CD4-positive, alpha-beta T cell treated with Interleukin-12 subunit alpha and Interleukin-12 subunit beta, for 1 hour (primary cell): ENCODE measurements around the gene WIPF3.

Experiments
- DNase-seq: peaks from one replicate; pipeline ENCODE4 v3.0.0-alpha.2; 2020

Gene WIPF3

GRCh38 chr7:29806208-29806994 is at the start of gene WIPF3:
TSS of gene WIPF3 (plus strand) at chr7:29806508. CDS start at chr7:29834725, 28,217 bp downstream.
- DNase-seq = no peak

GRCh38 chr7:29763266-29763665 is 43.0 kb upstream of the WIPF3 start:
- DNase-seq = no peak

GRCh38 chr7:29764227-29764626 is 42.1 kb upstream of the WIPF3 start:
- DNase-seq = no peak

GRCh38 chr7:29765490-29765889 is 40.8 kb upstream of the WIPF3 start:
- no peak for DNase-seq

- no peak for DNase-seq
Observed at GRCh38 chr7:29770371-29770770, 35.9 kb upstream of the WIPF3 start.

GRCh38 chr7:29771081-29771816 is 35.1 kb upstream of the WIPF3 start:
- DNase-seq = no peak

- DNase-seq = no peak
Observed at GRCh38 chr7:29779017-29779416, 27.3 kb upstream of the WIPF3 start.

- no peak for DNase-seq
Observed at GRCh38 chr7:29780346-29780745, 26.0 kb upstream of the WIPF3 start.

- no peak for DNase-seq
Observed at GRCh38 chr7:29783671-29784070, 22.6 kb upstream of the WIPF3 start.

GRCh38 chr7:29793507-29793906 is 12.8 kb upstream of the WIPF3 start:
- no peak for DNase-seq

GRCh38 chr7:29794959-29795629 is 11.2 kb upstream of the WIPF3 start:
- DNase-seq = no peak

GRCh38 chr7:29795696-29796580 is 10.4 kb upstream of the WIPF3 start:
- no peak for DNase-seq

- DNase-seq = no peak
Observed at GRCh38 chr7:29797112-29797944, 9.0 kb upstream of the WIPF3 start.

GRCh38 chr7:29798422-29798821 is 7.9 kb upstream of the WIPF3 start:
- no peak for DNase-seq

GRCh38 chr7:29801929-29802328 is 4.4 kb upstream of the WIPF3 start:
- no peak for DNase-seq

- no peak for DNase-seq
Observed at GRCh38 chr7:29805031-29805430, 1.3 kb upstream of the WIPF3 start.

GRCh38 chr7:29805886-29806207 is 461 bp upstream of the WIPF3 start:
- no peak for DNase-seq

- DNase-seq = no peak
Observed at GRCh38 chr7:29806995-29807841, 910 bp downstream of the WIPF3 start.

- no peak for DNase-seq
Observed at GRCh38 chr7:29808075-29808801, 1.9 kb downstream of the WIPF3 start.

- DNase-seq = no peak
Observed at GRCh38 chr7:29809533-29810155, 3.3 kb downstream of the WIPF3 start.
